WTC11 (cell line): ENCODE measurements around the gene HLA-C.

Source experiments
- ETV6 ChIP-seq: sonication (generic); formaldehyde crosslinking; IDR thresholded peaks from 2 replicates; pipeline ENCODE4 v1.8.1; 2022; ENCODE audit warnings: mild to moderate bottlenecking, missing genetic modification reagents
- FOXK1 ChIP-seq: sonication (generic); formaldehyde crosslinking; IDR thresholded peaks from 2 replicates; pipeline ENCODE4 v1.8.0; 2022; ENCODE audit warnings: mild to moderate bottlenecking, moderate library complexity, missing genetic modification reagents
- NFYB ChIP-seq: sonication (generic); formaldehyde crosslinking; conservative IDR thresholded peaks from 2 replicates; pipeline ENCODE4 v1.8.0; 2022; ENCODE audit warnings: low read depth, missing genetic modification reagents
- SP1 ChIP-seq: sonication (generic); formaldehyde crosslinking; conservative IDR thresholded peaks from 2 replicates; pipeline ENCODE4 v1.8.1; 2022; ENCODE audit warnings: missing genetic modification reagents
- ZNF416 ChIP-seq: fragments of 250-450 bp; sonication (Bioruptor Pico); IDR thresholded peaks from 2 replicates; pipeline ENCODE4 v1.9.0; 2021; ENCODE audit warnings: mild to moderate bottlenecking, inconsistent platforms
- ZNF423 ChIP-seq: fragments of 250-450 bp; sonication (Bioruptor Pico); IDR thresholded peaks from 2 replicates; pipeline ENCODE4 v2.1.2; 2022; ENCODE audit warnings: mild to moderate bottlenecking, moderate library complexity
- TF ChIP-seq, protein P1 (sequence below): fragments of 200-600 bp; IDR thresholded peaks from 2 replicates; pipeline ENCODE4 v1.8.0; 2022; ENCODE audit warnings: antibody characterized with exemption
- TF ChIP-seq, protein P2 (sequence below): sonication (generic); formaldehyde crosslinking; IDR thresholded peaks from 2 replicates; pipeline ENCODE4 v1.8.0; 2023; ENCODE audit warnings: mild to moderate bottlenecking, missing genetic modification reagents
- TF ChIP-seq, protein P3 (sequence below): sonication (generic); formaldehyde crosslinking; IDR thresholded peaks from 2 replicates; pipeline ENCODE4 v1.8.1; 2022; ENCODE audit warnings: missing genetic modification reagents, borderline replicate concordance
- TF ChIP-seq, protein P4 (sequence below): sonication (generic); formaldehyde crosslinking; IDR thresholded peaks from 2 replicates; pipeline ENCODE4 v1.8.0; 2022; ENCODE audit warnings: mild to moderate bottlenecking, missing genetic modification reagents
- TF ChIP-seq, protein P5 (sequence below): sonication (generic); formaldehyde crosslinking; conservative IDR thresholded peaks from 2 replicates; pipeline ENCODE4 v1.8.1; 2022; ENCODE audit warnings: mild to moderate bottlenecking, missing genetic modification reagents
- TF ChIP-seq, protein P6 (sequence below): sonication (generic); formaldehyde crosslinking; IDR thresholded peaks from 2 replicates; pipeline ENCODE4 v1.8.0; 2022; ENCODE audit warnings: mild to moderate bottlenecking, missing genetic modification reagents
- TF ChIP-seq, protein P7 (sequence below): sonication (generic); formaldehyde crosslinking; IDR thresholded peaks from 2 replicates; pipeline ENCODE4 v1.8.1; 2023; ENCODE audit warnings: mild to moderate bottlenecking, moderate library complexity, missing genetic modification reagents

DNA sequence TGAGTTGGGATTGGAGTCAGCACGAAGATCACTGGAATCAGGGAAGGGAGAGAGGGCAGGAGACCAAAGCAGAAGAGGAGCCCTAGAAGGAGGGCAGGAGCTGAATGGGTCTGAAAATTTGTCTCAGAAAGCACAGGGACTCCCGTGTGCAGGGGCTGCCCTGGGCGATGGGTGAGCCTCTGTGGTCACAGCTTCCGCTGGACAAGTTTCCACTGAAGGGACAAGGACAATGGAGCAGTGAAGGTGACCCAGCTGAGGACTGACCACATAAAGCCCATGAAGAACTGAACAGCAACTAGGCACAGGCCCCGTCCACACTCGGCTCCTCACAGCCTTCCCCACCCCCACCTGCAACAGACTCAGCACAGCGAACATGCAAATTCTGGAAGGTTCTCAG lies 3.5 kb downstream of the HLA-C start:
- TF ChIP-seq, protein P1, sequence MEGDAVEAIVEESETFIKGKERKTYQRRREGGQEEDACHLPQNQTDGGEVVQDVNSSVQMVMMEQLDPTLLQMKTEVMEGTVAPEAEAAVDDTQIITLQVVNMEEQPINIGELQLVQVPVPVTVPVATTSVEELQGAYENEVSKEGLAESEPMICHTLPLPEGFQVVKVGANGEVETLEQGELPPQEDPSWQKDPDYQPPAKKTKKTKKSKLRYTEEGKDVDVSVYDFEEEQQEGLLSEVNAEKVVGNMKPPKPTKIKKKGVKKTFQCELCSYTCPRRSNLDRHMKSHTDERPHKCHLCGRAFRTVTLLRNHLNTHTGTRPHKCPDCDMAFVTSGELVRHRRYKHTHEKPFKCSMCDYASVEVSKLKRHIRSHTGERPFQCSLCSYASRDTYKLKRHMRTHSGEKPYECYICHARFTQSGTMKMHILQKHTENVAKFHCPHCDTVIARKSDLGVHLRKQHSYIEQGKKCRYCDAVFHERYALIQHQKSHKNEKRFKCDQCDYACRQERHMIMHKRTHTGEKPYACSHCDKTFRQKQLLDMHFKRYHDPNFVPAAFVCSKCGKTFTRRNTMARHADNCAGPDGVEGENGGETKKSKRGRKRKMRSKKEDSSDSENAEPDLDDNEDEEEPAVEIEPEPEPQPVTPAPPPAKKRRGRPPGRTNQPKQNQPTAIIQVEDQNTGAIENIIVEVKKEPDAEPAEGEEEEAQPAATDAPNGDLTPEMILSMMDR = no peak
- TF ChIP-seq, protein P2, sequence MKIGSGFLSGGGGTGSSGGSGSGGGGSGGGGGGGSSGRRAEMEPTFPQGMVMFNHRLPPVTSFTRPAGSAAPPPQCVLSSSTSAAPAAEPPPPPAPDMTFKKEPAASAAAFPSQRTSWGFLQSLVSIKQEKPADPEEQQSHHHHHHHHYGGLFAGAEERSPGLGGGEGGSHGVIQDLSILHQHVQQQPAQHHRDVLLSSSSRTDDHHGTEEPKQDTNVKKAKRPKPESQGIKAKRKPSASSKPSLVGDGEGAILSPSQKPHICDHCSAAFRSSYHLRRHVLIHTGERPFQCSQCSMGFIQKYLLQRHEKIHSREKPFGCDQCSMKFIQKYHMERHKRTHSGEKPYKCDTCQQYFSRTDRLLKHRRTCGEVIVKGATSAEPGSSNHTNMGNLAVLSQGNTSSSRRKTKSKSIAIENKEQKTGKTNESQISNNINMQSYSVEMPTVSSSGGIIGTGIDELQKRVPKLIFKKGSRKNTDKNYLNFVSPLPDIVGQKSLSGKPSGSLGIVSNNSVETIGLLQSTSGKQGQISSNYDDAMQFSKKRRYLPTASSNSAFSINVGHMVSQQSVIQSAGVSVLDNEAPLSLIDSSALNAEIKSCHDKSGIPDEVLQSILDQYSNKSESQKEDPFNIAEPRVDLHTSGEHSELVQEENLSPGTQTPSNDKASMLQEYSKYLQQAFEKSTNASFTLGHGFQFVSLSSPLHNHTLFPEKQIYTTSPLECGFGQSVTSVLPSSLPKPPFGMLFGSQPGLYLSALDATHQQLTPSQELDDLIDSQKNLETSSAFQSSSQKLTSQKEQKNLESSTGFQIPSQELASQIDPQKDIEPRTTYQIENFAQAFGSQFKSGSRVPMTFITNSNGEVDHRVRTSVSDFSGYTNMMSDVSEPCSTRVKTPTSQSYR (CRISPR knock-in tag) = no peak
- TF ChIP-seq, protein P3, sequence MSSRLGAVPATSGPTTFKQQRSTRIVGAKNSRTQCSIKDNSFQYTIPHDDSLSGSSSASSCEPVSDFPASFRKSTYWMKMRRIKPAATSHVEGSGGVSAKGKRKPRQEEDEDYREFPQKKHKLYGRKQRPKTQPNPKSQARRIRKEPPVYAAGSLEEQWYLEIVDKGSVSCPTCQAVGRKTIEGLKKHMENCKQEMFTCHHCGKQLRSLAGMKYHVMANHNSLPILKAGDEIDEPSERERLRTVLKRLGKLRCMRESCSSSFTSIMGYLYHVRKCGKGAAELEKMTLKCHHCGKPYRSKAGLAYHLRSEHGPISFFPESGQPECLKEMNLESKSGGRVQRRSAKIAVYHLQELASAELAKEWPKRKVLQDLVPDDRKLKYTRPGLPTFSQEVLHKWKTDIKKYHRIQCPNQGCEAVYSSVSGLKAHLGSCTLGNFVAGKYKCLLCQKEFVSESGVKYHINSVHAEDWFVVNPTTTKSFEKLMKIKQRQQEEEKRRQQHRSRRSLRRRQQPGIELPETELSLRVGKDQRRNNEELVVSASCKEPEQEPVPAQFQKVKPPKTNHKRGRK (CRISPR knock-in tag) = no peak
- no peak for TF ChIP-seq FOXK1 (CRISPR knock-in tag)
- TF ChIP-seq ETV6 (CRISPR knock-in tag) = no peak
- TF ChIP-seq, protein P4, sequence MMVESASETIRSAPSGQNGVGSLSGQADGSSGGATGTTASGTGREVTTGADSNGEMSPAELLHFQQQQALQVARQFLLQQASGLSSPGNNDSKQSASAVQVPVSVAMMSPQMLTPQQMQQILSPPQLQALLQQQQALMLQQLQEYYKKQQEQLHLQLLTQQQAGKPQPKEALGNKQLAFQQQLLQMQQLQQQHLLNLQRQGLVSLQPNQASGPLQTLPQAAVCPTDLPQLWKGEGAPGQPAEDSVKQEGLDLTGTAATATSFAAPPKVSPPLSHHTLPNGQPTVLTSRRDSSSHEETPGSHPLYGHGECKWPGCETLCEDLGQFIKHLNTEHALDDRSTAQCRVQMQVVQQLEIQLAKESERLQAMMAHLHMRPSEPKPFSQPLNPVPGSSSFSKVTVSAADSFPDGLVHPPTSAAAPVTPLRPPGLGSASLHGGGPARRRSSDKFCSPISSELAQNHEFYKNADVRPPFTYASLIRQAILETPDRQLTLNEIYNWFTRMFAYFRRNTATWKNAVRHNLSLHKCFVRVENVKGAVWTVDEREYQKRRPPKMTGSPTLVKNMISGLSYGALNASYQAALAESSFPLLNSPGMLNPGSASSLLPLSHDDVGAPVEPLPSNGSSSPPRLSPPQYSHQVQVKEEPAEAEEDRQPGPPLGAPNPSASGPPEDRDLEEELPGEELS = no peak
- TF ChIP-seq, protein P5, sequence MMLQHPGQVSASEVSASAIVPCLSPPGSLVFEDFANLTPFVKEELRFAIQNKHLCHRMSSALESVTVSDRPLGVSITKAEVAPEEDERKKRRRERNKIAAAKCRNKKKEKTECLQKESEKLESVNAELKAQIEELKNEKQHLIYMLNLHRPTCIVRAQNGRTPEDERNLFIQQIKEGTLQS (CRISPR knock-in tag) = no peak
- no peak for TF ChIP-seq ZNF416 (CRISPR knock-in tag)
- TF ChIP-seq SP1 (CRISPR knock-in tag) = no peak
- TF ChIP-seq, protein P6, sequence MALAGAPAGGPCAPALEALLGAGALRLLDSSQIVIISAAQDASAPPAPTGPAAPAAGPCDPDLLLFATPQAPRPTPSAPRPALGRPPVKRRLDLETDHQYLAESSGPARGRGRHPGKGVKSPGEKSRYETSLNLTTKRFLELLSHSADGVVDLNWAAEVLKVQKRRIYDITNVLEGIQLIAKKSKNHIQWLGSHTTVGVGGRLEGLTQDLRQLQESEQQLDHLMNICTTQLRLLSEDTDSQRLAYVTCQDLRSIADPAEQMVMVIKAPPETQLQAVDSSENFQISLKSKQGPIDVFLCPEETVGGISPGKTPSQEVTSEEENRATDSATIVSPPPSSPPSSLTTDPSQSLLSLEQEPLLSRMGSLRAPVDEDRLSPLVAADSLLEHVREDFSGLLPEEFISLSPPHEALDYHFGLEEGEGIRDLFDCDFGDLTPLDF (CRISPR knock-in tag) = no peak
- no peak for TF ChIP-seq NFYB (CRISPR knock-in tag)
- TF ChIP-seq ZNF423 (CRISPR knock-in tag) = no peak
- TF ChIP-seq, protein P7, sequence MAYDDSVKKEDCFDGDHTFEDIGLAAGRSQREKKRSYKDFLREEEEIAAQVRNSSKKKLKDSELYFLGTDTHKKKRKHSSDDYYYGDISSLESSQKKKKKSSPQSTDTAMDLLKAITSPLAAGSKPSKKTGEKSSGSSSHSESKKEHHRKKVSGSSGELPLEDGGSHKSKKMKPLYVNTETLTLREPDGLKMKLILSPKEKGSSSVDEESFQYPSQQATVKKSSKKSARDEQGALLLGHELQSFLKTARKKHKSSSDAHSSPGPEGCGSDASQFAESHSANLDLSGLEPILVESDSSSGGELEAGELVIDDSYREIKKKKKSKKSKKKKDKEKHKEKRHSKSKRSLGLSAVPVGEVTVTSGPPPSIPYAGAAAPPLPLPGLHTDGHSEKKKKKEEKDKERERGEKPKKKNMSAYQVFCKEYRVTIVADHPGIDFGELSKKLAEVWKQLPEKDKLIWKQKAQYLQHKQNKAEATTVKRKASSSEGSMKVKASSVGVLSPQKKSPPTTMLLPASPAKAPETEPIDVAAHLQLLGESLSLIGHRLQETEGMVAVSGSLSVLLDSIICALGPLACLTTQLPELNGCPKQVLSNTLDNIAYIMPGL (CRISPR knock-in tag) = no peak
